NCI-H187 treated with DMSO at 0.1 percent for 48 hours (cell line): ENCODE data around the gene SPTBN1.

ENCODE experiments used
- DNase-seq: peaks from one replicate; lab custom pipeline; 2025; lab: John Stamatoyannopoulos, UW

Gene SPTBN1

DNA sequence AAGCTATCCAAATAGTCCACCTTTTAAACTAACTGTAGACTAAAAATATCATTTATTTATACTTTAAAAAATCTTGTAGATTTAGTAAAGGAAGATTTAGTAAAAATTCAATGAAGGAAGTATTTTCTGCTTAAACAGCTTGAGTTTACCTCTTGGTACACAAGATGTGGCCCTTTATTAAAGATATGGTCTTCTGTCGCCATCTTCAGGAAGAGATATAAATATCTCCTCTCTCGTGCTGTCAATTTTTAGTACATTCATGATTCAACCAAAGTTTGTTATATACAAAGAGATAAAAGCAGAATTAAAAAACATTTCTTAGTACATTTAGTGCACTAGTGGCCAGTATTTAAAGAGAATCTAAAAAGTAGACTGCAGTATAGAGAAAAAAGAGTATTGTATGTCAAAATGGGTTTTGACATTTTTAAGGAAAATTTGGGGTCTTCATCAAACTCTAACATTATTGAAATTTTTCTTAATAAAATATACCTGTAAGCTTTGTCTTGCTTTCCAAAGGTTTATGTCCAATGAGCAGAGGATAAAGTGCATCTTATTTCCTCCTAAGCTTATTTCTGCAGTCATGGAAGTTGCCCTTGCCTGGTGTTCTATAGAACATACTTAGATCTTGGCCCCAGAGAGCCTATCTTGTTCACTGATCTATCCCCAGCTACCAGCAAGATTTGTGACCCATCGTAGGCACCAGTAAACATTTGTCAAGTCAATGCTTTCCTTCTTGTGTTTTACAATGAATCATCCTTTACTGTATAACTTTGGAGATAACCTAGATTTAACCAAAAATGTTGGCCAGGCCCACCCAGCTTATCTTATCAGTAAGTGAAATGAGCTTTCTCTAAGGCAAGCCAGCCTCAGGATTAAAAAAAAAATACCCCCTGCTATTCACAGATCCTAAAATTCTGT lies 248.8 kb downstream of the SPTBN1 start:
- DNase-seq = peak; percentile 34

DNA sequence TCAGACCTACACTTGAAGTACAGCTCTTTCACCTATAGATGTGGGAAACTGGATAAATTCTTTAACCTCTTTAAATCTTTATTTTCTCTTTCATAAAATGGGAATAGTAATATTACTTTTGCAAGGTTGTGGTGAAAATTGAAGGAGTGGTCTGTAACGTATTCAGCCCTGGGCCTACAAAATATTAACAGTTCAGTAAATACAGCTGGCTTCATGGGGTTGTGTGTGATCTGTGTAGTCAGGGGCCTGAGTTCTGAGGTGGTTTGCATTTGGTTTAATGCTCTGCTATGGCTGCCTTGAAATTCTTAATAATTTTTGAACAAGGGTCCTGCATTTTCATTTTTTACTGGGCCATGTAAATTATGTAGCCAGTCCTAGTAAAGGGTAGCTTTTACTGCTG lies 250.5 kb downstream of the SPTBN1 start:
- no peak for DNase-seq

DNA sequence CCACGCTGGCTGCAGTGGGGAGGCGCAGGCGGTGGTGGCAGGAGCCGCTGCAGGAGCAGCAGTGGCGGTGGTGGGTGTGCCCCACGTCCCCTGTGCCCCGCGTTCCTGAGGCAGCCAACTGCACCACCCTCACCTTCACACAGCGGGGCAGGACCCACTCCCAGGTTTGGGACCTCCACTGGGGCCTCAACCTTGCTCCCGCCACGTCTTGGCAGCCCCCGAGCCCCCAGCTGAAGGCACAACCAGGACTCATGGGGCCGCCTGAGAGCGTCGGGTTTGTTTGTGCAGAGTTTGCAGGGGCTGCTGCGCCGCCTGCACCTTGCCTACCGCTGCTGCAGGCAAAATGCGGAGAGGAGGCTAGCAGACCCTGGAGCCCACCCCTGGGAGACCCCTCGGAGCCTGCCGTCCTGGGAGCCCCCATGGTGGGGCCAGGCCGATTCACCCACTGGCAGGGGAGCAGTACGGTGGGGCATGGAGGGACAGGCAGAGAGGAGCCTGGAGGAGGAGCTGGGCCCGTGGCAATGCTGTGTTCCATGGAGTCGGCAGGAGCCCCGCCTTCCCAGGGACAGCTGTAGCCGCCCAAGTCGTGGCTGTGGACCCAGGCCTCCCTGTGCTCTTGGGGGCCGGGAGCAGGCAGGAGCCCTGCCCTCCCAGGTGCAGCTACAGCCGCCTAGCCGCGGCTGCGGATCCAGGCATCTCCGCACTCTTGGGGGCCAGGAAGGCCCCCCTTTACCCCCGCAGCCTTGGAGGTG lies 252.6 kb downstream of the SPTBN1 start:
- DNase-seq = no peak

DNA sequence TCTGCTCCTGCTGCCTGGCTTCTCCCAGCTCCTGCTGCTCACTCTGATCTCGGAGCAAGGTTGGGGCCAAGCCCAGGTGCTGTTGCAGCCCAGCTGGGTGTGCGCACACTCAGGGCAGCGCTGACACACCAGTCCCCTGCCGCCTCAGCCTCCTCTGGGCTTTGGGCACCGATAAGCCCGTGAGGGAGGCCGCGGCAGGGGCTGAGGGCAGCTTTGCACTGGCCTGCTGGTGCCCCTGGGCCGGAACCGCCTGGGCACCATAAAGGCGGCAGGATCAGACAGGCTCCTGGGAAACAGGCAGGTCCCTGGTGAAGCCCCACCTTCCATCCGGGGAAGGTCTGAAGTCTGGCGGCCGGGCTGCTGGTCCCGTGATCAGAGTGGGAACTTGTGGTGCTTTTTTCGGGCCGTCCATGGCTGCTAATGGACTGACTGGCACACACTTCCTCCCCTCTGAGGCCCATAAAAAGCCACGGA lies 253.2 kb downstream of the SPTBN1 start:
- no peak for DNase-seq

DNA sequence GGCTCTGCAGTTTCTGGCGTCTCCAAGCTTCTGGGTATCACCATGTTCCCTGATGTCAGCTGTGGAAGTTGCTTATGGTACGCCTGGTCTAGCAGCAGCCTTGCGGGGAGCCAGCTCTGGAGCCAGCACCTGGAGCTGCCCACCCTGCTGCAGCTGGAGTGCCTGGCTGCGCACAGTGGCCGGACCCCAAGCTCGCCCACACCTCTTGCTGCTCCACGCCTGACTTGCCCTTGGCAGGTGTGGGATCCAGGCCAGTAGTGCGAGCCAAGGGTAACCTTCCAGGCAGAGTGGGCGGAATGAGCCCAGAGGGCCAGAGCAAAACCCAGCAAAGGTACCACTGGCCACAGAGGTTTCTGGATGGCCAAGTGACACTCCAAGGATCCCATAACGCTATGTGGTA lies 254.1 kb downstream of the SPTBN1 start:
- DNase-seq = no peak

DNA sequence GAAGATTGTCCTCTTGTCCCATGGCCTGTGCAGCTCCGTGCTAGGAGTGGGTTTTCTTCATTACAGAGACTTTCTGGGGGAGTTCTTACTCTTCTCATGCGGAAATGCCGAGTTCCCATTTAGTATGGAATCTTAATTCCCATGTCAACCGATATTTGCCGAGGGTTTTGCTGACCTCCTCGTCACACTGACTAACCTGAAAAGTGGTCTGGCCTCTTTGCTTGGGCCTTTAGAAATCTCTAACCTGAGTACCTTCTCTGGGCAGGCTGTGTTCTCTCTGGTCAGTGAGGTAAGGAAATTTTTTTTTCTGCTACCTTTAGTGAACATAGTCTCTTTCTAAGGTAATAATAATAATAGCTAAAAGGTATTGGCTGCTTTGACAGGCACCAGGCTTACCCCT lies 256.4 kb downstream of the SPTBN1 start:
- no peak for DNase-seq

DNA sequence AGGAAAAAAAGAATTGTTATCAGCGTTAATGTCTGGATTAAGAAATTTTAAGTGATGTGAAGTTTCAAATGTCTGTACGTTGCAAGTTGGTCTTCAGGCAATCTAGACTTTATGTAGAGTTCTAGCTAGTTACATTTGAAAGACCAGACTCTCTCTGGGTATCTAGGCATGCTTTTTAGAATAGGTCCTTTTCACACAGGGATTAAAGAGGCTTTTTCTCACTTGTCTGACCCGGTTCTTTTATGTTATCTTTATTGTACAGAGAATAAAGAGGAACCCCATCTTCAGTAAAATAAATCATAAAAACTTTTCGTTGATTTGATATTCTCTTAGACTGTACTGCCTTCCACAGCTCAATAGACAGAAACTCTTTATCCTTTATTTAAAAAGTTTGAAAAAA lies 258.9 kb downstream of the SPTBN1 start:
- no peak for DNase-seq

DNA sequence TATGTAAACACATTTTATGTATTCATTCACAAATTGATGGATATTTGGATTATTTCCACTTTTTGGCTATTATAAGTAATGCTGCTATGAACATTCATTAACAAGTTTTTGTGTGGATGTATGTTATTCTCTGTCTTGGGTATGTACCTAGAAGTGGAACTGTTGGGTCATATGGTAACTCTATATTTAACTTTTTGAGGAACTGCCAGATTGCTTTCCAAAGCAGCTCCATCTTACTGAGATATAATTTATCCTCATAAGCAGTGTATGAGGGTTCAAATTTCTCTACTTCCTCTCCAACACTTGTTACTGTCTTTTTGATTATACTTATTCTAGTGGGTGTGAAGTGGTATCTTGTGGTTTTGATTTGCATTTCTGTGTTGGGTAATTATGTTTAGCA lies 260.2 kb downstream of the SPTBN1 start:
- no peak for DNase-seq

DNA sequence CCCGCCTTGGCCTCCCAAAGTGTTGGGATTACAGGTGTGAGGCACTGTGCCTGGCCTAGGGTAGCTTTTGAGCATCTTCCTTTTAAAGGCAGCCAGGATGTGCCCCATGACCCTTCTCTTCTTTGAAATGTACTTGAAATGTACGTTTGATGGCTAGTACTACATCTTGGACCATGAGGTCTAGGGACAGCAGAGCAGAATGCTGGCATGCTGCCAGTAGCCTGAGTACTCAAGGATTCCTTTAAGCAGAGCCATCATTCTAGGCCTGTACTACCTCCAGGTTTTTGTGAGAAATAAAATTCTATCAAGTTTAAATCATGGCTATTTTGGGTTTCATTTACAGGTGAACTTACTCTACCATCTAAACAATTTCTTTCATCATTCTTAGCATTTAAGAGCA lies 264.4 kb downstream of the SPTBN1 start:
- no peak for DNase-seq
